HG03045 (cell line): ENCODE results near the gene GABARAP.

Experiments
- ATAC-seq: cut with Tn5 transposase; IDR thresholded peaks from one replicate; pipeline ENCODE4 v1.9.1; 2021; ENCODE audit warnings: mild to moderate bottlenecking, moderate library complexity; ENCODE audit not compliant: unreplicated experiment

The GABARAP gene

GRCh38 chr17:7223375-7223774 lies 18.9 kb downstream of the GABARAP start:
- no peak for ATAC-seq

- ATAC-seq = no peak
Observed at GRCh38 chr17:7222972-7223292, 19.3 kb downstream of the GABARAP start.

- ATAC-seq = no peak
Observed at GRCh38 chr17:7222093-7222971, 19.9 kb downstream of the GABARAP start.

- ATAC-seq = no peak
Observed at GRCh38 chr17:7221278-7222092, 20.8 kb downstream of the GABARAP start.

- no peak for ATAC-seq
Observed at GRCh38 chr17:7220593-7221277, 21.5 kb downstream of the GABARAP start.

GRCh38 chr17:7219812-7220592 lies 22.2 kb downstream of the GABARAP start, which contains the start of the genes ACADVL and DLG4:
Gene ACADVL, plus strand, starts transcription at chr17:7219938. Its CDS starts 47 bp downstream, at chr17:7219985.
Gene DLG4, minus strand, starts transcription at chr17:7219836.
- ATAC-seq = peak; percentile 59

GRCh38 chr17:7219229-7219811 lies 22.9 kb downstream of the GABARAP start:
- ATAC-seq = no peak

GRCh38 chr17:7218758-7219157 lies 23.5 kb downstream of the GABARAP start:
- no peak for ATAC-seq

GRCh38 chr17:7218166-7218565 lies 24.1 kb downstream of the GABARAP start:
- ATAC-seq = no peak

GRCh38 chr17:7217113-7217987 lies 24.9 kb downstream of the GABARAP start:
- ATAC-seq = no peak

GRCh38 chr17:7216242-7217112 lies 25.8 kb downstream of the GABARAP start:
- ATAC-seq = no peak

- no peak for ATAC-seq
Observed at GRCh38 chr17:7215652-7216180, 26.5 kb downstream of the GABARAP start.

- no peak for ATAC-seq
Observed at GRCh38 chr17:7215136-7215638, 27.1 kb downstream of the GABARAP start.

- peak; percentile 79 for ATAC-seq
Observed at GRCh38 chr17:7214300-7215135, 27.7 kb downstream of the GABARAP start.

- no peak for ATAC-seq
Observed at GRCh38 chr17:7213895-7214299, 28.4 kb downstream of the GABARAP start.

- ATAC-seq = no peak
Observed at GRCh38 chr17:7211491-7212273, 30.6 kb downstream of the GABARAP start.
